ENCODE results near the gene PACC1. TPM values are rescaled to one million over a fixed set of nuclear protein-coding genes. Genes with fewer than 3 reads are reported as not detected.

The PACC1 gene
- total RNA-seq, 1 experiment from 2014 or later: 14.5 TPM

DNA sequence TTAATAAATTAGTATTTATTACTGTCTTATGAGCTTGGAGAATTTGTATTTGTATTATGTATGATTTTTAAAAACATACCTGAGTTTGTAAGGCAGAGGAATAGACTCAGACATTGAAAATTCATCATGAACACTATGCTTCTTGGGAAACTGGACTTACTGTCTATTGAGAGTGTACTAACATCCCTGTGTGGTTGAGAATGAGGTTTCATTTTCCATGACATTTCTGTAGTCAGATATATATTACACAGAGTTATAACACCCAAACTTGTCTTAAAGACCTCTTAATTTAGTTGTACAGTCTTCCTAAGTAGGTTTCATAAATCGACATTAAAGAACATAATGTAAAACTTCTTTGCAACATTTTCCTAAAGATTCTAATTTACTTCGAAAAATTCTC, 99.5 kb downstream of the PACC1 start:
- Histone ChIP-seq H3K27me3 (replicated peaks; ENCODE audit: insufficient read depth, low read depth, low read length, poor library complexity) (no peaks in the 10 kb centered on the region), H3K4me1 (ENCODE audit: insufficient read depth, low read length, poor library complexity, severe bottlenecking) (no peaks in the 10 kb centered on the region), H3K36me3 (ENCODE audit: insufficient read depth, low read length, poor library complexity, severe bottlenecking) (no peaks in the 10 kb centered on the region), H3K27ac (ENCODE audit: low read depth, low read length, poor library complexity, severe bottlenecking) (no peak overlapping the region), H3K9me3 (ENCODE audit: low read depth, low read length, poor library complexity, severe bottlenecking) (no peaks in the 10 kb centered on the region), H3K4me3 (ENCODE audit: low read depth, low read length, poor library complexity, severe bottlenecking) (no peak overlapping the region)
- no TSS peak for BruUV-seq (replicated peaks)
- CTCF ChIA-PET: no interaction called here
- intact Hi-C loops (cut with micrococcal nuclease; ENCODE audit: unreplicated experiment): no loop called here
- POLR2A ChIA-PET (ENCODE audit: low non-redundant PET): interaction anchor here (0.6 kb wide), 1 partner anchor 275 kb away, joined by 8 read pairs; no protein-coding TSS in a partner anchor
- TF ChIP-seq, protein P1, sequence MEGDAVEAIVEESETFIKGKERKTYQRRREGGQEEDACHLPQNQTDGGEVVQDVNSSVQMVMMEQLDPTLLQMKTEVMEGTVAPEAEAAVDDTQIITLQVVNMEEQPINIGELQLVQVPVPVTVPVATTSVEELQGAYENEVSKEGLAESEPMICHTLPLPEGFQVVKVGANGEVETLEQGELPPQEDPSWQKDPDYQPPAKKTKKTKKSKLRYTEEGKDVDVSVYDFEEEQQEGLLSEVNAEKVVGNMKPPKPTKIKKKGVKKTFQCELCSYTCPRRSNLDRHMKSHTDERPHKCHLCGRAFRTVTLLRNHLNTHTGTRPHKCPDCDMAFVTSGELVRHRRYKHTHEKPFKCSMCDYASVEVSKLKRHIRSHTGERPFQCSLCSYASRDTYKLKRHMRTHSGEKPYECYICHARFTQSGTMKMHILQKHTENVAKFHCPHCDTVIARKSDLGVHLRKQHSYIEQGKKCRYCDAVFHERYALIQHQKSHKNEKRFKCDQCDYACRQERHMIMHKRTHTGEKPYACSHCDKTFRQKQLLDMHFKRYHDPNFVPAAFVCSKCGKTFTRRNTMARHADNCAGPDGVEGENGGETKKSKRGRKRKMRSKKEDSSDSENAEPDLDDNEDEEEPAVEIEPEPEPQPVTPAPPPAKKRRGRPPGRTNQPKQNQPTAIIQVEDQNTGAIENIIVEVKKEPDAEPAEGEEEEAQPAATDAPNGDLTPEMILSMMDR (conservative IDR thresholded peaks at IDR 0.05; ENCODE audit: low read depth, low read length): no peak
- no peak for TF ChIP-seq EZH2 (IDR thresholded peaks at IDR 0.05; ENCODE audit: borderline replicate concordance, low read depth, low read length, poor library complexity, severe bottlenecking)
- no peak for DNase-seq (ENCODE audit: low spot score)

Other genes with a start within 250 kb of the PACC1 start
- gene PPP2R5A, start 129.5 kb downstream of the PACC1 start, total RNA-seq (2021): 13.9 and 16.7 TPM in 2 replicates
- gene NENF, start 18.0 kb upstream of the PACC1 start, total RNA-seq (2021): 51.0 and 59.5 TPM in 2 replicates
- 12.6 and 16.0 TPM in 2 replicates for gene ATF3, start 193.9 kb upstream of the PACC1 start, total RNA-seq (2021)

Measured in A673 (cell line).